Measurements from ENCODE around the gene ATXN3.
"Not testable (repeated sequence)": the region's sequence is repeated elsewhere in the genome, so short reads cannot be mapped to it uniquely, and the experiment has no call there.

The ATXN3 gene

GRCh38 chr14:92058006-92058917, 48.1 kb downstream of the ATXN3 start:
- DNase-seq, result no peak

- no peak for DNase-seq
Measured at GRCh38 chr14:92049781-92050180, 56.6 kb downstream of the ATXN3 start.

GRCh38 chr14:92049221-92049620, 57.2 kb downstream of the ATXN3 start:
- DNase-seq, result not testable (repeated sequence)

- DNase-seq, result not testable (repeated sequence)
Measured at GRCh38 chr14:92045904-92046303, 60.5 kb downstream of the ATXN3 start.

- DNase-seq, result not testable (repeated sequence)
Measured at GRCh38 chr14:92041766-92042165, 64.6 kb downstream of the ATXN3 start.

GRCh38 chr14:92041203-92041602, 65.2 kb downstream of the ATXN3 start:
- no peak for DNase-seq

- DNase-seq, result no peak
Measured at GRCh38 chr14:92040431-92041051, 65.8 kb downstream of the ATXN3 start.

- DNase-seq, result peak; percentile 94
Measured at GRCh38 chr14:92039719-92040430, 66.5 kb downstream of the ATXN3 start, which contains the start of gene TRIP11. Gene TRIP11 (minus strand): TSS chr14:92040059. CDS start chr14:92039685, 374 bp downstream.

GRCh38 chr14:92039063-92039718, 67.2 kb downstream of the ATXN3 start:
- DNase-seq, result peak; percentile 23

GRCh38 chr14:92037989-92038388, 68.4 kb downstream of the ATXN3 start:
- no peak for DNase-seq

GRCh38 chr14:92035890-92036289, 70.5 kb downstream of the ATXN3 start:
- DNase-seq, result no peak

- DNase-seq, result no peak
Measured at GRCh38 chr14:92033906-92034687, 72.3 kb downstream of the ATXN3 start.

- DNase-seq, result no peak
Measured at GRCh38 chr14:92033433-92033832, 72.9 kb downstream of the ATXN3 start.

GRCh38 chr14:92026548-92027190, 79.7 kb downstream of the ATXN3 start:
- DNase-seq, result no peak

GRCh38 chr14:92022036-92022435, 84.3 kb downstream of the ATXN3 start:
- no peak for DNase-seq

GRCh38 chr14:92021523-92021922, 84.9 kb downstream of the ATXN3 start:
- DNase-seq, result no peak

GRCh38 chr14:92014040-92014439, 92.3 kb downstream of the ATXN3 start:
- no peak for DNase-seq

- no peak for DNase-seq
Measured at GRCh38 chr14:92012121-92012748, 94.1 kb downstream of the ATXN3 start.

- DNase-seq, result no peak
Measured at GRCh38 chr14:92010644-92011043, 95.7 kb downstream of the ATXN3 start.

GRCh38 chr14:92009604-92010003, 96.8 kb downstream of the ATXN3 start:
- DNase-seq, result no peak
